BLaER1 (cell line): ENCODE measurements around the gene NAGPA.

Experiments used
- H3K27ac ChIP-seq: shearing (Covaris generic); formaldehyde crosslinking; 2 replicates; pipeline ENCODE4 v1.8.1; 2022
- H3K27me3 ChIP-seq: shearing (Covaris generic); formaldehyde crosslinking; 2 replicates; pipeline ENCODE4 v1.8.1; 2022
- H3K36me3 ChIP-seq: shearing (Covaris generic); formaldehyde crosslinking; 2 replicates; pipeline ENCODE4 v1.8.1; 2022
- H3K4me1 ChIP-seq: shearing (Covaris generic); formaldehyde crosslinking; 2 replicates; pipeline ENCODE4 v1.8.1; 2022
- H3K4me2 ChIP-seq: shearing (Covaris generic); formaldehyde crosslinking; 2 replicates; pipeline ENCODE4 v1.8.1; 2022
- H3K4me3 ChIP-seq: shearing (Covaris generic); formaldehyde crosslinking; 2 replicates; pipeline ENCODE4 v1.8.1; 2022
- H3K9ac ChIP-seq: shearing (Covaris generic); formaldehyde crosslinking; 2 replicates; pipeline ENCODE4 v1.8.1; 2022
- H3K9me3 ChIP-seq: shearing (Covaris generic); formaldehyde crosslinking; 2 replicates; pipeline ENCODE4 v1.8.1; 2022
- H4K20me1 ChIP-seq: shearing (Covaris generic); formaldehyde crosslinking; 2 replicates; pipeline ENCODE4 v1.8.1; 2022
- Cebpa-rat ChIP-seq: shearing (Covaris generic); IDR thresholded peaks from 2 replicates; pipeline ENCODE4 v1.8.1; 2022

Gene NAGPA

DNA sequence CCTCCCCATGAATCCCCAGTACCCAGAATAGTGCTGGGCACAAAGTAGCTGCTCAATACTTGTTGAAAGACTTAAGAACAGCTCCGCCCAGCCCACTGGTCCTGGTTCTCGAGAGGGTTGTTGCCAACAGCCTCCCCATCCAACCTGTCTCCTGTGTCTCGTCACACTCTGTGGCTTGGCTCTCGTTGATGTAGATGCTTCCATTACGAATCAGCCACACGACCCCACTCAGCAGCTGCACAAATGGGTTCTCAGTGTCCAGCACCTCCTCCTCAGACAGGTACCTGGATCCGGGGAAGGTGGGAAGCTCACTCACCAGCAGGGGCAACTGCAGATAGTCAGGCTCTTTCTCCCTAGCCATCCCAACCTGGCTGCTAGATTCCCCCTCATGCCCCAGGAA lies 2.1 kb downstream of the NAGPA start:
- H4K20me1 ChIP-seq = no peaks in the 10 kb centered on the region
- peaks cover 24% of the 10 kb centered on the region for H3K4me1 ChIP-seq
- no peak overlapping the region for H3K9ac ChIP-seq
- no peaks in the 10 kb centered on the region for H3K9me3 ChIP-seq
- no peak overlapping the region for H3K4me3 ChIP-seq
- no peak overlapping the region for H3K4me2 ChIP-seq
- peaks cover 24% of the 10 kb centered on the region for H3K36me3 ChIP-seq
- H3K27me3 ChIP-seq = no peaks in the 10 kb centered on the region
- no peak for TF ChIP-seq Cebpa-rat
- no peak overlapping the region for H3K27ac ChIP-seq

DNA sequence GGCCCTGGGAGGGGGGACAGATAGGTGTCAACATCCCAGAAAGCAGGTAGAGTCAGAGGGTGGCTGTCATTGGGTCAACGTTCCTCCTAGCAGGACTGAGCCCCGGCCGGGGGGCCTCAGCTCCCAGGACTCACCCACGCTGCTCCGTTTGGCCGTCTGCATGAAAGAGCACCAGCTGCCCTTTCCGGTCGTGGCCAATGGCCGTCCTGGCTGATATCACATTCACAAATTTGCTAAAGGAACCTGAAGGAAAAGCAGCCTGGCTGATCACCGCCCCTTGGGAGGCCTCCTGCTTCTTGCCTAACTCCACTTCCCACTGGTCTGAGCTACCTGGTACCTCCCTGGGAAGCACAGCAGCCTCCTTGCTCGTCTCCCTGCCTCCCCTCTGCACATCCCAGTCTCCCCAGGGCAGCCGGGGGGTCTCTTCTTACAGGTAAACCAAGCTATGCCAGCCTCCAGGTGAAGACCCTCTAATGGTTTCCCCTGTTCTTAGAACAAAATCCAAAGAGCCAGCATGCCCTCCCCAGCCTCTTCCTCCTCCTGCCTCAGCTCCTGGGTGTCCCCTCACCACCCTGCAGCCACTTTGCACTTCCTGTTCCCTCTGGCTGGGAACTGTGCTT lies 3.4 kb downstream of the NAGPA start:
- H3K9me3 ChIP-seq = no peaks in the 10 kb centered on the region

DNA sequence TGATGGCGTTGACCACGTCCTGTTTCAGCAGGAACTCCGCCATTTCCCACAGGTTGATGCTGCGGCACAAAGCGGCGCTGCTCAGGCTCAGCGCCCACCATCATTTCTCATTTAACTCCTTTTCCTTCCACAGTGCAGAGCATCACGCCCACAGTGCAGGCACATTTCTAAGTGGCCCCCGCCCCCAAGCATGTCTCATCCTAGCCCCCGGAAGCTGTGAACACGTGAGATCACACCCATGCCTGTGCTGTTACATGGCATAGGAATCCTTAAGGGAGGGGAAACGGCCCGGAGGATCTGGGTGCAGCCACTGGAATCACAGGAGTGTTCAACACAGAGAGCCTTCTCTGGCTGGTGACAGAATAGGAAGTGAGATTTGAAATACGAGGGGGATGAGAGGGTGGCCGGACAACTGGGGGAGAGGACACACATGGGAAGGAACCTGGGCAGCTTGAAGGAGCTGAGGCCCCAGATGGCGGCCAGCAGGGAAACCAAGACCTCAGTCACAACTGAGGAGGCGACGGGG lies 4.7 kb downstream of the NAGPA start:
- Histone ChIP-seq H4K20me1 (no peaks in the 10 kb centered on the region), H3K4me2 (no peak overlapping the region), H3K27me3 (no peaks in the 10 kb centered on the region), H3K36me3 (peaks cover 24% of the 10 kb centered on the region), H3K9me3 (no peaks in the 10 kb centered on the region), H3K4me1 (peaks cover 15% of the 10 kb centered on the region), H3K4me3 (no peak overlapping the region), H3K27ac (no peak overlapping the region), H3K9ac (no peak overlapping the region)
- TF ChIP-seq Cebpa-rat = no peak

More for the DNA sequence above, 3.4 kb downstream of the NAGPA start:
- peaks cover 24% of the 10 kb centered on the region for H3K4me1 ChIP-seq
- no peaks in the 10 kb centered on the region for H4K20me1 ChIP-seq
- TF ChIP-seq Cebpa-rat = no peak
- H3K27me3 ChIP-seq = no peaks in the 10 kb centered on the region
- no peak overlapping the region for H3K4me2 ChIP-seq
- H3K4me3 ChIP-seq = no peak overlapping the region
- H3K36me3 ChIP-seq = peaks cover 24% of the 10 kb centered on the region
- H3K9ac ChIP-seq = no peak overlapping the region
- no peak overlapping the region for H3K27ac ChIP-seq

DNA sequence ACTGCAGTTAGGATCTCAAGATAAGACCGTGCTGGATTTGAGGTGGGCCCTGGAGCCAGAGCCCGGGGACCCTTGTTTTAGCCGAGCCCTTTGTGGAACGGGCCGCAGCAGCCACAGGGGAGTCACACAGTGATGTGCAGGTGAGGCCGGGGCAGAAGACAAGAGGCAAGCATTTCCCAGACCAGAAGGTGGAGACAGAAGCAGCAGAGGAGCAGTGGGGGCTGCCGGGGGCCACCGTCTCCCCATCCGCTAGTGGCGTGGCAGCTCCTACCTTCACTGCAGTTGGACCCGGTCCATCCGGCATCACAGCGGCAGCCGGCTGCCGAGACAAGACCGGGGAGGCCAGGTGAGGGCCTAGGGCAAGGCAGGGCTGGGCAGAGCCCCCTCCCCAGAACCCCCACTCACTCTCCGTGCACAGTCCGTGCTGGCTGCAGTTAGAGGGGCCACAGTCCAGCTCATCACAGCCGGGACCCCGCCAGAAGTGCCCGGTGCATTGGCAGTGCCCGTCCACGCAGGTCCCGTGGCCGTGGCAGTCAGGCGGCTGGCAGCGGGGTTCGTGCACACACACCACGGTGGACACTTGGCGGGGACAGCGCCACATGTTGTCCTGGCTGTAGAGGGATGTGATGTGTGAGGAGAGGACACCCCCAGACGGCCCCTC lies 6.0 kb downstream of the NAGPA start:
- Histone ChIP-seq H3K4me1 (peaks cover 9% of the 10 kb centered on the region), H3K9ac (no peak overlapping the region), H3K36me3 (peaks cover 24% of the 10 kb centered on the region), H3K27ac (no peak overlapping the region), H3K9me3 (no peaks in the 10 kb centered on the region), H3K27me3 (no peaks in the 10 kb centered on the region), H3K4me2 (no peak overlapping the region), H4K20me1 (no peaks in the 10 kb centered on the region), H3K4me3 (no peak overlapping the region)
- TF ChIP-seq Cebpa-rat = no peak

DNA sequence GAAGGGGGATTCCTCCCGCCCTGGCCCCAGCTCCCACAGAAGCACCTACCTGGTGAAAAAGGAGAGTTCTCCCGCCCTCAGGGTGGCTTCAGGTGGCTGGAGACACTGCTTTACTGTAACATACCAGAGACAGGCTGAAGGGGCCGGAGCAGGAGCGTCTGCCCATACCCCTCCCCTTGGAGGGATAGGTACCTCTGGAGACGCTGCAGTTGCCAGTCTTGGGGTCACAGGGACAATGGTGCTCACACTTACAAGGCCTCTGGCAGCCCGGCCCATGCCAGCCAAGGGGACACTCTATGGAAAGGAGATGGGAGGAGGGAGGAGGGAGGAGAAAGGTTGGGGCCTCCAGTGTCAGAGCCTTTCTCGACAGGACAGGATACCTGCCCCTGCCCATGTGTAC lies 6.6 kb downstream of the NAGPA start:
- Histone ChIP-seq H3K4me1 (0 out of 2 replicates have a peak, but pooled peaks cover 5% of the 10 kb centered on the region), H3K4me2 (no peak overlapping the region), H3K9ac (no peak overlapping the region), H3K27ac (no peak overlapping the region), H4K20me1 (no peaks in the 10 kb centered on the region), H3K36me3 (peaks cover 24% of the 10 kb centered on the region), H3K4me3 (no peak overlapping the region), H3K27me3 (no peaks in the 10 kb centered on the region), H3K9me3 (no peaks in the 10 kb centered on the region)
- TF ChIP-seq Cebpa-rat = no peak

DNA sequence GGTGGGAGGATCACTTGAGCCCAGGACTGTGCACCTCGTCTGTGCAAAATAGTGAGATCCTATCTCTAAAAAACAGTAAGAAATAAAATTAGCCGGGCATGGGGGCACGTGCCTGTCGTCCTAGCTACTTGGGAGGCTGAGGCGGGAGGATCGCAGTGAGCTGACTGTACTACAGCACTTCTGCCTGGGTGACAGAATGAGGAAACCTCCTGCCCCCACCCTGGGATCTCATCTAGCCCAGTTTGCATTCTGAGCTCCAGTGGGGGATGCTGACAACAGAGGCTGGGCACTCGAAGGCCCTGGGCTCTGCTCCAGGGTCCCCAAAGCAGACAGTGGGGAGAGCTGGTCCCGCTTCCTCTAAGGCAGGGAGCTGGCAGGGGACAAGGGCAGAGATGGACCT lies 7.1 kb downstream of the NAGPA start:
- no peak overlapping the region for H3K27ac ChIP-seq
- H3K9ac ChIP-seq = no peak overlapping the region
- no peak for TF ChIP-seq Cebpa-rat
- H3K9me3 ChIP-seq = no peaks in the 10 kb centered on the region
- H3K4me2 ChIP-seq = no peak overlapping the region
- H3K4me1 ChIP-seq = 0 out of 2 replicates have a peak, but pooled peaks cover under 1% of the 10 kb centered on the region
- H3K36me3 ChIP-seq = peaks cover 24% of the 10 kb centered on the region
- no peak overlapping the region for H3K4me3 ChIP-seq
- H3K27me3 ChIP-seq = no peaks in the 10 kb centered on the region
- H4K20me1 ChIP-seq = no peaks in the 10 kb centered on the region

DNA sequence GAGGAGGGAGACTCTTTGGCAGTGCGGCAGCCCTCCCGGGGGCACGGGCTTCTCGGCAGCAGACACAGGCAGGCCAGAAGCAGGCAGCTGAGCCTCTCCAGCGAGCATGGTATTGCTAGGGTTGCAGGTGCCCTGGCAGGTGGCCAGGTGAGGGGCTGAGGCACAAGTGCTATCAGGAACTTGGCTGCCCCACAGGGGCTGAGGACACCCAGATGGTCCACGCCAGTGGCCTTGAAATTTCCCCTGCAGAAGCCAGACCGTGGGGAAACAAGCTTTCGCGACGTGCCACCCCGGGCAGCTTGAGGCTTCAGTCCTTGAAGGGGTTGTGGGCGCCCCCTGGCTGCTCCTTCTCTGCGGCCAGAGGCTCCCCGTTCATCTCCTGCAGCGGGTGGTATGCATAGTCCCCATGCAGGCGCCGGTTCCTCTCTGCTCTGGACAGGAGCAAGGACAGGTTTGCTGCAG lies 8.5 kb downstream of the NAGPA start:
- no peaks in the 10 kb centered on the region for H3K9me3 ChIP-seq
- no peak for TF ChIP-seq Cebpa-rat
- no peak overlapping the region for H3K27ac ChIP-seq
- H3K4me2 ChIP-seq = no peak overlapping the region
- no peak overlapping the region for H3K4me3 ChIP-seq
- H3K9ac ChIP-seq = no peak overlapping the region
- H3K4me1 ChIP-seq = peaks cover 11% of the 10 kb centered on the region
- H4K20me1 ChIP-seq = no peaks in the 10 kb centered on the region
- peaks cover 20% of the 10 kb centered on the region for H3K36me3 ChIP-seq
- no peaks in the 10 kb centered on the region for H3K27me3 ChIP-seq

DNA sequence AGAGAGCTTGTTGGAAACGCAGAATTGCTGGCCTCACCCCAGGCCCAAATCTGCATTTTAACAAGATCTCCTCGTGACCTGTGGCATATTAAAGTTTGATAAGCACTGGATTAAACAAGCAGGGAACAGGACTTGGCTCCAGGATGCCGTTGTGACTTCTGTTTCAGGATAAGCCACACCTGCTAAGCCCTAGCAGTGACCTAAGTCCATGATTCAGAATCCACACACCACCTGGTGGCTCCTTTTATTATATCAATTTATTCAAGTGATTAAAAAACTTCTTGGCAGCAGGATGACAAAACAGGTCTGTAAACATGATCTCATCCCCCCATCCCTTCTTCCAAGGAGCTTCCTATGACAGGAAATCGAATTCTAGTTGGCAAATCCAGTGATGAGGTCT lies 9.1 kb downstream of the NAGPA start:
- Histone ChIP-seq H3K9me3 (no peaks in the 10 kb centered on the region), H3K4me1 (peaks cover 13% of the 10 kb centered on the region), H3K9ac (no peak overlapping the region), H3K36me3 (peaks cover 16% of the 10 kb centered on the region; the same call in 1 of the 2 replicates), H3K27me3 (no peaks in the 10 kb centered on the region), H4K20me1 (no peaks in the 10 kb centered on the region), H3K4me3 (no peak overlapping the region), H3K27ac (no peak overlapping the region), H3K4me2 (no peak overlapping the region)
- TF ChIP-seq Cebpa-rat = no peak

DNA sequence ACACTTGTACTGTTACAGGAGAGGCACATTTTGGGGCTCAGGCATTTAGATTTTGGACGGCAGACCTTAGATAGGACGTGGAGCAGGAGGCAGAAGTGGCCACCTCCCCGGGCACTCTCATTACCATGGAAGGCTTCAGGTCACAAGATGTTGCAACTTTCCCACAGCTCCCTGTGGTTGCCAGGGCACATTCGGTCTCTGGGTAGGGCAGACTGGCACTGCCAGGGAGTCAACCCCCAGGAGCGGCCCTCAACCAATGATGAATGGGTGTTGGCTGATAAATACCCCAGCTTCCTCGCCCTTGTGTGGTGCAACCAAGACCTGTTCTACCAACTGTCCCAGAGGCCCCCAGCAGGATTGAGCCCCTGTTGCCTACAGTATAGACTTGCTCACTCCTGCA lies 11.2 kb downstream of the NAGPA start:
- H3K27me3 ChIP-seq = no peaks in the 10 kb centered on the region
- no peaks in the 10 kb centered on the region for H3K9me3 ChIP-seq
- H4K20me1 ChIP-seq = no peaks in the 10 kb centered on the region
- TF ChIP-seq Cebpa-rat = no peak
- peaks cover 13% of the 10 kb centered on the region for H3K4me1 ChIP-seq
- no peak overlapping the region for H3K4me3 ChIP-seq
- H3K27ac ChIP-seq = no peak overlapping the region
- peaks cover 3% of the 10 kb centered on the region; the same call in 1 of the 2 replicates for H3K36me3 ChIP-seq
- H3K4me2 ChIP-seq = no peak overlapping the region
- no peak overlapping the region for H3K9ac ChIP-seq

DNA sequence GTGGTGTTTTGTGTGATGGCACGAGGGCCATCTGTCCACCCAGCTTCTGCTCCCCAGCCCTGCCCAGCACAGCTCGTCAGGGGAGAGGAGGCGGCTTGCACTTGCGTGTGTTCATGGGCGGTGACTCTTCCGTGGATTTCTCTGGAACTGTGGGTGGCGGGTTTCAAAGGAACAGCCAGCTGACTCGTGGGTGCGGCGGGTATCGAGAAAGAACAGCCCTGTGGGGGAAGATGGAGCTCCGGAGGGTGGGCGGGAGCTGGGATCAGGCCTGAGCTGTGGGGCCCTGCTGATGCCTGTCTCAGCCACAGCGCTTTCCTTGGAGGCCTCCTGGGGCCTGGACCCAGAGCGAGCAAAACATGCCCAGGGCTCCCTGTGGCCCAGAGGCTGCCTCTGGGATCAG lies 13.2 kb downstream of the NAGPA start:
- no peaks in the 10 kb centered on the region for H3K36me3 ChIP-seq
- no peak overlapping the region for H3K27ac ChIP-seq
- H4K20me1 ChIP-seq = no peaks in the 10 kb centered on the region
- no peak overlapping the region for H3K9ac ChIP-seq
- H3K27me3 ChIP-seq = no peaks in the 10 kb centered on the region
- no peak overlapping the region for H3K4me3 ChIP-seq
- H3K4me2 ChIP-seq = peak overlapping the region; percentile 65
- H3K9me3 ChIP-seq = no peaks in the 10 kb centered on the region
- peaks cover 13% of the 10 kb centered on the region for H3K4me1 ChIP-seq
- no peak for TF ChIP-seq Cebpa-rat
